Forelimb muscle (tissue), 1 donor: Measurements from ENCODE around the gene CIAO2B. TPM values are rescaled to one million over a fixed set of nuclear protein-coding genes. Genes with fewer than 3 reads are reported as not detected.
"Not testable (repeated sequence)": the region's sequence is repeated elsewhere in the genome, so short reads cannot be mapped to it uniquely, and the experiment has no call there.

Experiments used
- DNase-seq: peaks from one replicate; pipeline ENCODE4 v3.0.0-alpha.2; 2013; ENCODE audit warnings: low read depth
- polyA plus RNA-seq: library from polyadenylated mRNA; unstranded; fragments of 120-200 nt; gene quantifications from one replicate; pipeline ENCODE4 v1.2.1, GENCODE V29; 2013; ENCODE audit not compliant: insufficient read length

The CIAO2B gene
- polyA plus RNA-seq, 1 donor = 89.6 TPM

GRCh38 chr16:66936889-66937554 lies 2.8 kb upstream of the CIAO2B start:
- no peak for DNase-seq

GRCh38 chr16:66936462-66936861 lies 2.3 kb upstream of the CIAO2B start:
- no peak for DNase-seq

GRCh38 chr16:66935314-66936011 lies 1.3 kb upstream of the CIAO2B start, which contains the start of gene CES2:
Gene CES2, plus strand, starts transcription at chr16:66935516. Its CDS starts 120 bp downstream, at chr16:66935636.
- no peak for DNase-seq

GRCh38 chr16:66934839-66935313 lies 674 bp upstream of the CIAO2B start:
- DNase-seq = not testable (repeated sequence)

- no peak for DNase-seq
These were observed 445 bp downstream of the CIAO2B start for GRCh38 chr16:66933776-66934137.

- DNase-seq = no peak
These were observed 2.1 kb downstream of the CIAO2B start for GRCh38 chr16:66932076-66932475.

- no peak for DNase-seq
These were observed 2.5 kb downstream of the CIAO2B start for GRCh38 chr16:66931665-66932064.

- no peak for DNase-seq
These were observed 4.0 kb downstream of the CIAO2B start for GRCh38 chr16:66930189-66930588.

- no peak for DNase-seq
These were observed 5.4 kb downstream of the CIAO2B start for GRCh38 chr16:66928702-66929388.

GRCh38 chr16:66927918-66928649 lies 6.1 kb downstream of the CIAO2B start:
- DNase-seq = no peak

GRCh38 chr16:66926961-66927436 lies 7.2 kb downstream of the CIAO2B start:
- DNase-seq = no peak

- no peak for DNase-seq
These were observed 7.8 kb downstream of the CIAO2B start for GRCh38 chr16:66926171-66926947.

- no peak for DNase-seq
These were observed 8.8 kb downstream of the CIAO2B start, which contains the start of gene RRAD for GRCh38 chr16:66925322-66925840. Gene RRAD, minus strand, starts transcription at chr16:66925535. Its CDS starts 356 bp downstream, at chr16:66925179.

- no peak for DNase-seq
These were observed 9.5 kb downstream of the CIAO2B start for GRCh38 chr16:66924527-66925321.

GRCh38 chr16:66923866-66924265 lies 10.3 kb downstream of the CIAO2B start:
- DNase-seq = no peak

- no peak for DNase-seq
These were observed 10.9 kb downstream of the CIAO2B start for GRCh38 chr16:66923247-66923731.

- no peak for DNase-seq
These were observed 12.3 kb downstream of the CIAO2B start for GRCh38 chr16:66921729-66922450.

GRCh38 chr16:66920924-66921680 lies 13.1 kb downstream of the CIAO2B start:
- DNase-seq = no peak
